Hematopoietic multipotent progenitor cell treated with erythropoietin and hydrocortisone succinate and interleukin-3 and kit ligand, for 8 days (in vitro differentiated cells): ENCODE data around the gene AGBL4.

Experiments used
- DNase-seq: peaks from one replicate; pipeline ENCODE4 v3.0.0-alpha.2; 2015

Gene AGBL4

DNA sequence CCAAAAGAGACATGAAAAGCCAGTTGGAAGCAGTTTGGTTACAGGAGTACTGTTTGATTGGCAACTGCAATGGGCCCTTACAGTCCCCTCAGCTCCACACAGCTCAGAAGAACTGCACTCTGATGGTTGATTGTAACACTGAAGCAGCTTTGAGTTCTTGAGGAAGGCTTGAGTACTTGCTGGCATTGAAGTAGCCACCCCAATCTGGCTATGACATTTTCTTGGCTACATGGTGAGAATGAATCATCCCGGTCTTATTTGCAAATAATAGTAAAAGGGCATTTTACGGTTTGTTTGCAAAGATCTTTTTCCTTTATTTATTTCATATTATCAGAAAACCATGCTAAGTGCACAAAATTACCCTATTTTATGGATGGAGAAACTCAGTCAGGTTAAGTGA, 1087.3 kb downstream of the AGBL4 start:
- DNase-seq = no peak

GRCh38 chr1:48932366-48932765, 1091.4 kb downstream of the AGBL4 start:
- DNase-seq = no peak

DNA sequence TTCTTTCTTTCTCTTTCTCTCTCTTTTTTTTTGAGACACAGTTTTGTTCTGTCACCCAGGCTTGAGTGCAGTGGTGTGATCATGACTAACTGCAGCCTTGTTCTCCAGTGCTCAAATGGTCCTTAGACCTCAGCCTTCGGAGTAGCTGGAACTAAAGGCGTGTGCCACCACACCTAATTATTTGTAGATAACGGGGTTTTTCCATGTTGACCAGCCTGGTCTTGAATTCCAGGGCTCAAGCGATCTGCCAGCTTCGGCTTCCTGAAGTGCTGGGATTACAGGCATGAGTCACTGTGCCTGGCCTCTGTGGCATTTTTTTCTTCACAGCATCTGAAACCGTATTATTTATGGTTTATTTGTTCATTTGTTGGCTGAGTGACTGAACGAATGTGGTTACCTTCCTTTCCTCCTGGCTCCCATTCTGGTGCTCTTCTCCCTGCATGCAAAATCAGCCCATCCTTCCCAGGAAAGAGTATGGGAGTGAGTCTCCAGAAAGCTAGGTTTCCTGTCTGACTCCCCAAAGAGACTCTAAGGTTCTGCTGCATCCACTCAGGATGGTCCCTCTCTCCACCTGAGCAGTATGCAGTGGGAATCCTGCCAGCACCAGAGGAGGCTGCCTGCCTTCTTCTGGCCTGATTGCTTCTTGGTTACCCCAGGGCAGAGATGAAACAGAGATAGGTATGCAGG, 1092.1 kb downstream of the AGBL4 start:
- no peak for DNase-seq

- no peak for DNase-seq
Observed at GRCh38 chr1:48930011-48930410, 1093.7 kb downstream of the AGBL4 start.

DNA sequence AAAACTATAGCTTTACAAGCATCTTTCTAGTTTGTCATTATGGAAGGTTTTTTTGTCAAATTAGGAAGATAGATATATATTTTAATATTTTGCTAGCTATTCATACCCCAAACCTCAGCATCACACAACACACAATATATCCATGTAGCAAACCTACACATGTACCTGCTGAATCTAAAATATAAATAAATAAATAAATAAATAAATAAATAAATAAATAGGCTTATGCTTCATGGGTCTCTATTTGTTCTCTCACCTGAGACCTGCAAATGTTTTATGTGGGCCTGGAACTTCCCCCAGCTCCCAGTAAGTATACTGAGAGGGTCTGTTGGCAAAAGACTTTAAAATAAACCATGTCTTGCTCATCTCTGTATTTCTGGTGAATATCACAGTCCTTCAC, 1099.7 kb downstream of the AGBL4 start:
- no peak for DNase-seq

DNA sequence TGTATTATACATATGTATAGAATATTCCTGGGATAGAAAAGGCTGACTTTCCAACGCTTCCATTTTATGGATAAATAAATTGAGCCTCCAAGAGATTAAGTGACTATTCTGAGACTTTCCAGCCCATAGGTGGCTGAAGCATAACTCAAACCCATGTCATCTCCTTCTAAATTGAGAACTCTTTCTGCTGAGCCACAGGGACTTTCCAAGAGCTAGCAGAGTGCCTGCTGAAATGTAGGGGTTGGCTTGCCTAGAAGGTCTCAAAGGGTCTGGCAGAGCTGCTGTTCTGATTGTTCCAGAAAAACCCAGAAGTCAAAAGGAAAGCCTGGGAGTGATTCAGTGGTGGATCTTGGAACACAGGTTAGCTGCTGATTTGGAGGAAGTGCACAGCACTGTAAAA, 1100.6 kb downstream of the AGBL4 start:
- no peak for DNase-seq

- DNase-seq = no peak
Observed at GRCh38 chr1:48920851-48921250, 1102.9 kb downstream of the AGBL4 start.

DNA sequence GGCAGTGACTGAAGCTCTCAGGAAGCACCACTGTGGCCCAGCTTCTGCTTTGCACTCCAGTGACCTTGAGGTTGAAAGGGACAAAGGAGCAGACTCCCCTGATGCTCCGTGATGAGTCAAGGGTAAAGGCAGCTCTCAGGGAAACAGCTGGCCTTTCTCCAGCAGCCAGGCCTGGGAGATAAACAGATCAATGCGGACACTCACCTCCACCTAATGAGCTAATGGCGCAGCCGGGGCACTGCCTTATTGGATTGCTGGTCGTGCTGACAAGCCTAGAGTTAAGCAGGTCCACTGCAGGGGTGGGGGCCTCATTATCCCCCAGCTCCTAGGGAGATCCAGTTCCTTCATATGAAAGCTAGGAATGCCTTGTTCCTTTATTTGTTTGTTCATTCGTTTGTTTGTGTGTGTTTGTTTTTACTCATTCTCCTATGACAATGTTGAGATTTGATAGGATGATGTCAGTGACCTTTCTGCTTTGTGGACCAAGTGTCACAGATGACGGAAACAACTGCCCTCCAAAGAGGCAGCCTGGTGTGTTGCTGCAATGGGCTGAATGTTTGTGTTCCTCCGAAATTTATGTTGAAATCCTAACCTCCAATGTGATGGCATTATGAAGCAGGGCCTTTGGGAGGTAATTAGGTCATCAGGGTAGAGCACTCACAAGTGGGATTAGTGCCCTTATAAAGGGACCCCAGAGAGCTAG, 1105.7 kb downstream of the AGBL4 start:
- DNase-seq = no peak

GRCh38 chr1:48917070-48917454, 1106.7 kb downstream of the AGBL4 start:
- no peak for DNase-seq

GRCh38 chr1:48916130-48917069, 1107.4 kb downstream of the AGBL4 start:
- peak; percentile 3 for DNase-seq

GRCh38 chr1:48908606-48909005, 1115.1 kb downstream of the AGBL4 start:
- no peak for DNase-seq

DNA sequence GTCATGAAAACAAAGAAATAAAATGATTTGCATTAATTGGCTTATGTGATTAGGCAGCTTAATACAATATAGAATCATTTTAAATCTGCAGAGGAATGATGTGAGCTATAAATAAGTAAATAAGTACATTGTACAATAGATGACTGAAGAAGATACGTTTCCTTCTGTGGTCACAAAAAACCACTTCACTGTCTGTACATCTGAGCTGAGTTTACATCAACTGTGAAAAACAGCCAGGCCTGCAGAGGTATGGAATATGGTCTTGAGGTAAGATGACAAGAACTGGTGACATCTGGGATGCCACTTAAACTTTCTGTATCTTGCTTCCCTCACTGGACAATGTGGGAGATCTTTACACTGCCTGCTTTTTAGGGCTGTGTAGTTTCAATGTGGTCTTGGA, 1117.0 kb downstream of the AGBL4 start:
- no peak for DNase-seq

- DNase-seq = no peak
Observed at GRCh38 chr1:48906164-48906563, 1117.6 kb downstream of the AGBL4 start.

- no peak for DNase-seq
Observed at GRCh38 chr1:48903291-48903690, 1120.5 kb downstream of the AGBL4 start.

GRCh38 chr1:48898894-48899293, 1124.9 kb downstream of the AGBL4 start:
- DNase-seq = no peak

GRCh38 chr1:48889615-48890014, 1134.1 kb downstream of the AGBL4 start:
- no peak for DNase-seq

- no peak for DNase-seq
Observed at GRCh38 chr1:48889082-48889481, 1134.7 kb downstream of the AGBL4 start.

DNA sequence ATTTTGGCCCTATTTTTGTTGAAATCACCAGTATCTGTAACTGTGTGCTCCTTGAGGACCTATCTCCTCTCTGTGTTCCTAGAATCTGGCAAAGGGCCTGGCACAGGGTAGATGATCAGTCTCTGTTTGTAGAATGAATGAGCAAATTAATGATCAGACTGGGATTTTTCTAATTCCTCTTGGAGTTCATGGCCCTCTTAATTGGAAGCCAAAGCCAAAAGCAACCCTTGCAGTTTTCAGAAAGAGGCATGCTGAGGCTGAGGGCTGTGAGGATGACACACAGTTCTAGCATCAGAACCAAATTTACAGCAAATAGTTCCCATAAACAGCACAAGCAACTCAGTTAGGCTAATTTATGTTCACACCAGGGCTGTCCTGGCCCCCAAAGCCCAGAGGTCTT, 1136.0 kb downstream of the AGBL4 start:
- DNase-seq = no peak

- DNase-seq = no peak
Observed at GRCh38 chr1:48882020-48882419, 1141.7 kb downstream of the AGBL4 start.

GRCh38 chr1:48878191-48878940, 1145.4 kb downstream of the AGBL4 start:
- no peak for DNase-seq

GRCh38 chr1:48876330-48876785, 1147.4 kb downstream of the AGBL4 start:
- no peak for DNase-seq

- no peak for DNase-seq
Observed at GRCh38 chr1:48875552-48876329, 1148.0 kb downstream of the AGBL4 start.
